Peyer's patch (tissue), 4 donors: ENCODE results near the gene C1QL1. TPM values are rescaled to one million over a fixed set of nuclear protein-coding genes. Genes with fewer than 3 reads are reported as not detected.

ENCODE experiments used
- DNase-seq, 3 donors: peaks; one replicate each; pipeline ENCODE4 v3.0.0-alpha.2; 2017 to 2019
- H3K27ac ChIP-seq, 4 donors: fragments of 200-600 bp; sonication (generic); one replicate each; pipeline ENCODE4 v1.5.1; 2016 to 2019
- H3K27me3 ChIP-seq, 2 donors: fragments of 200-600 bp; sonication (generic); one replicate each; pipeline ENCODE4 v1.5.1; 2019
- H3K36me3 ChIP-seq, 3 donors: fragments of 200-600 bp; sonication (generic); one replicate each; pipeline ENCODE4 v1.5.1; 2016 to 2019
- H3K4me1 ChIP-seq, 4 donors: fragments of 200-600 bp; sonication (generic); one replicate each; pipeline ENCODE4 v1.5.1; 2016 to 2019
- H3K4me3 ChIP-seq, 4 donors: fragments of 200-600 bp; sonication (generic); 1 replicate in 3 of 4; 2 replicates in 1 of 4; pipeline ENCODE4 v1.5.1; 2016 to 2019; ENCODE audit warnings: mild to moderate bottlenecking in 1 of 4
- H3K9me3 ChIP-seq, 4 donors: fragments of 200-600 bp; sonication (generic); one replicate each; pipeline ENCODE4 v1.5.1; 2016 to 2019; ENCODE audit warnings: mild to moderate bottlenecking in 1 of 4
- CTCF ChIP-seq, 6 experiments: fragments of 450-650 bp in 4 of 6; fragments of 200-600 bp in 2 of 6; sonication (generic) in 1 of 6; IDR thresholded peaks; one replicate each; pipeline ENCODE4 v1.5.1; 2017 to 2019; ENCODE audit warnings: antibody characterized with exemption in 6 of 6, mild to moderate bottlenecking in 3 of 6, moderate library complexity in 1 of 6
- POLR2A ChIP-seq, 2 donors: fragments of 450-650 bp; IDR thresholded peaks; one replicate each; pipeline ENCODE4 v1.5.1; 2017; ENCODE audit warnings: antibody characterized with exemption in 2 of 2, mild to moderate bottlenecking in 2 of 2, moderate library complexity in 2 of 2
- total RNA-seq, 4 donors: library from RNA; depleted of rRNA; stranded (reverse); fragments of >200 nt; gene quantifications; one replicate each; pipeline ENCODE4 v1.1.0, GENCODE V29; 2016

The C1QL1 gene
- total RNA-seq, 4 donors from 2014 or later = 0.67 to 3.3 TPM; not detected in 2

GRCh38 chr17:44983563-44983962, 15.5 kb upstream of the C1QL1 start:
- H3K4me1 ChIP-seq = peaks cover 0 to 27% (median 2%) of the 10 kb centered on the region in 4 donors
- H3K27me3 ChIP-seq = no peaks in the 10 kb centered on the region
- H3K27ac ChIP-seq = no peak overlapping the region
- no peaks in the 10 kb centered on the region for H3K36me3 ChIP-seq
- H3K4me3 ChIP-seq = no peak overlapping the region
- DNase-seq = no peak
- H3K9me3 ChIP-seq = no peaks in the 10 kb centered on the region
- TF ChIP-seq POLR2A (IDR thresholded peaks at IDR 0.05) (no peak), CTCF (IDR thresholded peaks at IDR 0.05) (no peak)

GRCh38 chr17:44982113-44982702, 14.1 kb upstream of the C1QL1 start:
- Histone ChIP-seq H3K36me3 (no peaks in the 10 kb centered on the region), H3K4me3 (no peak overlapping the region), H3K9me3 (no peaks in the 10 kb centered on the region), H3K27ac (peak overlapping the region in 3 of 4 donors; percentile 7 to 73 (median 72)), H3K27me3 (no peaks in the 10 kb centered on the region), H3K4me1 (peaks cover 0 to 41% (median under 1%) of the 10 kb centered on the region in 4 donors)
- TF ChIP-seq POLR2A (IDR thresholded peaks at IDR 0.05) (no peak), CTCF (IDR thresholded peaks at IDR 0.05) (no peak)
- no peak for DNase-seq

GRCh38 chr17:44981221-44981968, 13.3 kb upstream of the C1QL1 start:
- peak overlapping the region in 1 of 4 donors; percentile 22 for H3K4me3 ChIP-seq
- TF ChIP-seq POLR2A (IDR thresholded peaks at IDR 0.05) (no peak), CTCF (IDR thresholded peaks at IDR 0.05) (no peak)

GRCh38 chr17:44979426-44979995, 11.4 kb upstream of the C1QL1 start:
- Histone ChIP-seq H3K27ac (peak overlapping the region in 3 of 4 donors; percentile 27 to 73 (median 72)), H3K4me3 (no peak overlapping the region), H3K4me1 (peaks cover 0 to 45% (median 0%) of the 10 kb centered on the region in 4 donors), H3K27me3 (no peaks in the 10 kb centered on the region), H3K9me3 (no peaks in the 10 kb centered on the region), H3K36me3 (no peaks in the 10 kb centered on the region)
- DNase-seq = peak in 1 of 3 donors; percentile 51
- TF ChIP-seq POLR2A (IDR thresholded peaks at IDR 0.05) = no peak
- no peak for TF ChIP-seq CTCF (IDR thresholded peaks at IDR 0.05)

More at GRCh38 chr17:44981221-44981968, 13.3 kb upstream of the C1QL1 start:
- no peak for DNase-seq
- Histone ChIP-seq H3K4me1 (peaks cover 0 to 45% (median 0%) of the 10 kb centered on the region in 4 donors), H3K27me3 (no peaks in the 10 kb centered on the region), H3K9me3 (no peaks in the 10 kb centered on the region), H3K36me3 (no peaks in the 10 kb centered on the region), H3K27ac (peak overlapping the region; percentile 7 to 73 (median 55))

GRCh38 chr17:44978807-44979206, 10.7 kb upstream of the C1QL1 start:
- Histone ChIP-seq H3K4me3 (no peak overlapping the region), H3K27me3 (no peaks in the 10 kb centered on the region), H3K27ac (peak overlapping the region in 3 of 4 donors; percentile 2 to 72 (median 19)), H3K36me3 (no peaks in the 10 kb centered on the region), H3K4me1 (peaks cover 0 to 45% (median 0%) of the 10 kb centered on the region in 4 donors), H3K9me3 (no peaks in the 10 kb centered on the region)
- DNase-seq = no peak
- TF ChIP-seq CTCF (IDR thresholded peaks at IDR 0.05) = no peak
- TF ChIP-seq POLR2A (IDR thresholded peaks at IDR 0.05) = no peak
